Neural cell (in vitro differentiated cells): ENCODE results near the gene PIP5K1B. TPM values are rescaled to one million over a fixed set of nuclear protein-coding genes. Genes with fewer than 3 reads are reported as not detected.

Experiments used
- H2AFZ ChIP-seq: fragments of 200-600, 300-800 bp; sonication (generic), shearing (Covaris generic); 2 replicates; pipeline ENCODE4 v1.6.0; 2014; ENCODE audit warnings: low read depth, mild to moderate bottlenecking, antibody characterized with exemption, low read length, moderate library complexity
- H3F3A ChIP-seq: fragments of 200-600 bp; shearing (Covaris generic); 2 replicates; pipeline ENCODE4 v1.6.1; 2016; ENCODE audit warnings: mild to moderate bottlenecking, moderate library complexity, mixed read lengths, antibody characterized with exemption, low read length; ENCODE audit not compliant: insufficient read depth, poor library complexity, severe bottlenecking
- H3K27ac ChIP-seq: fragments of 200-600, 300-800 bp; sonication (generic), shearing (Covaris generic); 2 replicates; pipeline ENCODE4 v1.5.1; 2014; ENCODE audit warnings: mild to moderate bottlenecking, low read length, moderate library complexity
- H3K27me3 ChIP-seq: fragments of 300-800, 200-600 bp; sonication (generic), shearing (Covaris generic); 2 replicates; pipeline ENCODE4 v1.6.0; 2014; ENCODE audit warnings: mild to moderate bottlenecking, low read depth, low read length, moderate library complexity; ENCODE audit not compliant: insufficient read depth
- H3K36me3 ChIP-seq: fragments of 300-800, 200-600 bp; sonication (generic), shearing (Covaris generic); 2 replicates; pipeline ENCODE4 v1.5.1; 2014; ENCODE audit warnings: mild to moderate bottlenecking, antibody characterized with exemption, low read length, moderate library complexity; ENCODE audit not compliant: insufficient read depth
- H3K4me2 ChIP-seq: fragments of 300-800, 200-600 bp; sonication (generic), shearing (Covaris generic); 2 replicates; pipeline ENCODE4 v1.6.0; 2014; ENCODE audit warnings: mild to moderate bottlenecking, low read length
- H3K4me3 ChIP-seq: fragments of 300-800, 200-600 bp; sonication (generic), shearing (Covaris generic); 2 replicates; pipeline ENCODE4 v1.5.1; 2014; ENCODE audit warnings: mild to moderate bottlenecking, low read length, moderate library complexity
- H3K79me2 ChIP-seq: fragments of 200-600 bp; shearing (Covaris generic); replicated peaks from 2 replicates; pipeline ENCODE4 v1.6.0; 2014; ENCODE audit warnings: mild to moderate bottlenecking, low read length, moderate library complexity; ENCODE audit not compliant: insufficient read depth
- H3K9ac ChIP-seq: fragments of 300-800, 200-600 bp; sonication (generic), shearing (Covaris generic); 2 replicates; pipeline ENCODE4 v1.6.1; 2016; ENCODE audit warnings: mild to moderate bottlenecking, low read length, mixed read lengths
- H3K9me2 ChIP-seq: fragments of 200-600 bp; shearing (Covaris generic); 2 replicates; pipeline ENCODE4 v1.6.1; 2016; ENCODE audit warnings: mild to moderate bottlenecking, low read length, mixed read lengths; ENCODE audit not compliant: insufficient read depth
- H3K9me3 ChIP-seq: fragments of 200-600, 300-800 bp; sonication (generic), shearing (Covaris generic); 2 replicates; pipeline ENCODE4 v1.6.1; 2016; ENCODE audit warnings: mild to moderate bottlenecking, mixed run types, low read length, moderate library complexity, mixed read lengths
- H4K20me1 ChIP-seq: fragments of 200-600 bp; shearing (Covaris generic); 2 replicates; pipeline ENCODE4 v1.6.1; 2016; ENCODE audit warnings: mild to moderate bottlenecking, mixed run types; ENCODE audit not compliant: insufficient read depth
- CTCF ChIP-seq: fragments of 450-650 bp; IDR thresholded peaks from 2 replicates; pipeline ENCODE4 v1.5.1; 2014; ENCODE audit warnings: antibody characterized with exemption, mild to moderate bottlenecking, moderate library complexity; ENCODE audit not compliant: poor library complexity, severe bottlenecking
- EP300 ChIP-seq: fragments of 450-650 bp; conservative IDR thresholded peaks from 2 replicates; pipeline ENCODE4 v1.6.1; 2014; ENCODE audit warnings: antibody characterized with exemption, mild to moderate bottlenecking, moderate library complexity; ENCODE audit not compliant: poor library complexity, severe bottlenecking
- EZH2 ChIP-seq: fragments of 200-600, 300-800 bp; shearing (Covaris generic), sonication (generic); IDR thresholded peaks from 2 replicates; pipeline ENCODE4 v1.6.1; 2014; ENCODE audit warnings: antibody characterized with exemption, low read length, borderline replicate concordance, mild to moderate bottlenecking; ENCODE audit not compliant: insufficient read depth, poor library complexity, severe bottlenecking
- MXI1 ChIP-seq: fragments of 450-650 bp; conservative IDR thresholded peaks from 2 replicates; pipeline ENCODE4 v1.6.1; 2014; ENCODE audit warnings: antibody characterized with exemption, mild to moderate bottlenecking; ENCODE audit not compliant: poor library complexity, severe bottlenecking
- POLR2AphosphoS5 ChIP-seq: IDR thresholded peaks from 2 replicates; pipeline ENCODE4 v1.6.1; 2012
- RAD21 ChIP-seq: fragments of 450-650 bp; conservative IDR thresholded peaks from 2 replicates; pipeline ENCODE4 v1.6.1; 2014; ENCODE audit warnings: antibody characterized with exemption, mild to moderate bottlenecking, moderate library complexity
- SMC3 ChIP-seq: fragments of 450-650 bp; conservative IDR thresholded peaks from 2 replicates; pipeline ENCODE4 v1.6.1; 2014; ENCODE audit warnings: antibody characterized with exemption, mild to moderate bottlenecking, moderate library complexity; ENCODE audit not compliant: poor library complexity
- TAF1 ChIP-seq: IDR thresholded peaks from 2 replicates; pipeline ENCODE4 v1.6.1; 2012; ENCODE audit warnings: low read depth
- polyA plus RNA-seq: library from polyadenylated mRNA; depleted of rRNA; stranded (reverse); fragments of >200 nt; gene quantifications from 2 replicates; pipeline ENCODE4 v1.2.3, GENCODE V29; 2014
- TF ChIP-seq, protein P1 (sequence below): IDR thresholded peaks from 2 replicates; pipeline ENCODE4 v1.6.1; 2012; ENCODE audit warnings: borderline replicate concordance

Gene PIP5K1B
- polyA plus RNA-seq, 1 donor from 2014 or later, result 1.5 TPM

DNA sequence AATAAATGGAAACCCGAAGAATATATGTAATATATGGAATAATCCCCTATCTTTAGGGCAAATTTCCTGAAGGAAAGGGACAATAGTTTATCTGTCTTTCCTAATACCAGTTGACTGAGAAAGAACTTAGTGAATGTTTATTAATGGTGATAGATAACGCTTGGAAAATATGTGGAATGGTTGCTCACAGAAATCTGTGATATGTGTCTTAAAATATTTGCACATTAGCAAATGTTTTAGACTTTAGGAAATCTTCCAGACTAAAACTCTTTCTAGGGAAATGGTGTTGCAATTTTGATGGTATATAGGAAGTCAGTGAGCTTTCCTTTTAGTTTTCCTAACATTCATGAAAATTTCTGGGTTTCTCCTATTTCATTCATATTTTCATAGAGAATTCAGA, 90.4 kb downstream of the PIP5K1B start:
- TF ChIP-seq, protein P1, sequence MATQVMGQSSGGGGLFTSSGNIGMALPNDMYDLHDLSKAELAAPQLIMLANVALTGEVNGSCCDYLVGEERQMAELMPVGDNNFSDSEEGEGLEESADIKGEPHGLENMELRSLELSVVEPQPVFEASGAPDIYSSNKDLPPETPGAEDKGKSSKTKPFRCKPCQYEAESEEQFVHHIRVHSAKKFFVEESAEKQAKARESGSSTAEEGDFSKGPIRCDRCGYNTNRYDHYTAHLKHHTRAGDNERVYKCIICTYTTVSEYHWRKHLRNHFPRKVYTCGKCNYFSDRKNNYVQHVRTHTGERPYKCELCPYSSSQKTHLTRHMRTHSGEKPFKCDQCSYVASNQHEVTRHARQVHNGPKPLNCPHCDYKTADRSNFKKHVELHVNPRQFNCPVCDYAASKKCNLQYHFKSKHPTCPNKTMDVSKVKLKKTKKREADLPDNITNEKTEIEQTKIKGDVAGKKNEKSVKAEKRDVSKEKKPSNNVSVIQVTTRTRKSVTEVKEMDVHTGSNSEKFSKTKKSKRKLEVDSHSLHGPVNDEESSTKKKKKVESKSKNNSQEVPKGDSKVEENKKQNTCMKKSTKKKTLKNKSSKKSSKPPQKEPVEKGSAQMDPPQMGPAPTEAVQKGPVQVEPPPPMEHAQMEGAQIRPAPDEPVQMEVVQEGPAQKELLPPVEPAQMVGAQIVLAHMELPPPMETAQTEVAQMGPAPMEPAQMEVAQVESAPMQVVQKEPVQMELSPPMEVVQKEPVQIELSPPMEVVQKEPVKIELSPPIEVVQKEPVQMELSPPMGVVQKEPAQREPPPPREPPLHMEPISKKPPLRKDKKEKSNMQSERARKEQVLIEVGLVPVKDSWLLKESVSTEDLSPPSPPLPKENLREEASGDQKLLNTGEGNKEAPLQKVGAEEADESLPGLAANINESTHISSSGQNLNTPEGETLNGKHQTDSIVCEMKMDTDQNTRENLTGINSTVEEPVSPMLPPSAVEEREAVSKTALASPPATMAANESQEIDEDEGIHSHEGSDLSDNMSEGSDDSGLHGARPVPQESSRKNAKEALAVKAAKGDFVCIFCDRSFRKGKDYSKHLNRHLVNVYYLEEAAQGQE, result no peak
- Histone ChIP-seq H3F3A (no peaks in the 10 kb centered on the region), H3K79me2 (no peaks in the 10 kb centered on the region), H3K9ac (no peak overlapping the region), H4K20me1 (no peaks in the 10 kb centered on the region), H3K4me3 (no peak overlapping the region), H3K9me3 (no peaks in the 10 kb centered on the region), H3K9me2 (no peaks in the 10 kb centered on the region), H3K4me2 (no peak overlapping the region), H2AFZ (no peak overlapping the region), H3K27me3 (no peaks in the 10 kb centered on the region), H3K27ac (no peak overlapping the region), H3K36me3 (no peaks in the 10 kb centered on the region)

- H3K36me3 ChIP-seq, result no peaks in the 10 kb centered on the region
Measured at GRCh38 chr9:68797116-68797515, 92.1 kb downstream of the PIP5K1B start.

More at GRCh38 chr9:68797116-68797515, 92.1 kb downstream of the PIP5K1B start:
- H3K9me3 ChIP-seq, result no peaks in the 10 kb centered on the region
- H2AFZ ChIP-seq, result no peak overlapping the region
- H3K9ac ChIP-seq, result no peak overlapping the region
- TF ChIP-seq, protein P1, result no peak
- TF ChIP-seq RAD21 (no peak), CTCF (no peak), TAF1 (no peak), EZH2 (no peak), POLR2AphosphoS5 (no peak), MXI1 (no peak), EP300 (no peak), SMC3 (no peak)
- H3K4me2 ChIP-seq, result no peak overlapping the region
- no peaks in the 10 kb centered on the region for H3K27me3 ChIP-seq
- H3F3A ChIP-seq, result no peaks in the 10 kb centered on the region
- H3K79me2 ChIP-seq, result no peaks in the 10 kb centered on the region
- no peak overlapping the region for H3K27ac ChIP-seq
- H3K9me2 ChIP-seq, result no peaks in the 10 kb centered on the region
- H4K20me1 ChIP-seq, result no peaks in the 10 kb centered on the region
- no peak overlapping the region for H3K4me3 ChIP-seq
